Measurements from ENCODE around the gene REN. TPM values are rescaled to one million over a fixed set of nuclear protein-coding genes. Genes with fewer than 3 reads are reported as not detected.

Gene REN
- total RNA-seq, 1 donor from 2014 or later, result not detected

- H4K20me1 ChIP-seq (ENCODE audit: insufficient read depth, low read length), result no peaks in the 10 kb centered on the region
- H3K9ac ChIP-seq (ENCODE audit: low read length), result peak overlapping the region; percentile 63
- H3K4me2 ChIP-seq (ENCODE audit: low read length), result no peak overlapping the region
- H2AFZ ChIP-seq (ENCODE audit: low read depth, low read length), result peak overlapping the region; percentile 69
- H3K36me3 ChIP-seq (ENCODE audit: insufficient read depth, low read length), result no peaks in the 10 kb centered on the region
- peaks cover 3% of the 10 kb centered on the region for H3K27me3 ChIP-seq (ENCODE audit: insufficient read depth, low read length)
- no peaks in the 10 kb centered on the region for H3K79me2 ChIP-seq (ENCODE audit: insufficient read depth, low read length)
- DNase-seq (ENCODE audit: low read depth) (no peak), FAIRE-seq (no peak)
- H3K27ac Mint-ChIP-seq (ENCODE audit: unreplicated experiment), result peak overlapping the region; percentile 96
- H3K36me3 Mint-ChIP-seq (ENCODE audit: low read depth, unreplicated experiment), result peaks cover 2% of the 10 kb centered on the region
- no peak overlapping the region for H3K4me3 Mint-ChIP-seq (ENCODE audit: unreplicated experiment)
- no peak overlapping the region for H3K4me3 ChIP-seq (ENCODE audit: insufficient read depth, low read depth, low read length)
- H3K27me3 Mint-ChIP-seq (ENCODE audit: low read depth, unreplicated experiment), result peaks cover 15% of the 10 kb centered on the region
- H3K9me3 ChIP-seq (ENCODE audit: insufficient read depth, low read depth, low read length), result no peaks in the 10 kb centered on the region
- peaks cover 3% of the 10 kb centered on the region for H3K9me3 Mint-ChIP-seq (ENCODE audit: unreplicated experiment)
- peaks cover 37% of the 10 kb centered on the region for H3K4me1 Mint-ChIP-seq (ENCODE audit: low read depth, unreplicated experiment)
- TF ChIP-seq CTCF (IDR thresholded peaks at IDR 0.05; ENCODE audit: insufficient read depth, low read depth, low read length) (no peak), EZH2 (IDR thresholded peaks at IDR 0.05; ENCODE audit: insufficient read depth, low read length) (no peak)
- H3K4me1 ChIP-seq (ENCODE audit: insufficient read depth, low read length), result peaks cover 39% of the 10 kb centered on the region
- peak overlapping the region; percentile 51 for H3K27ac ChIP-seq (ENCODE audit: low read depth, low read length)
Measured at GRCh38 chr1:204197068-204197467, 30.9 kb upstream of the REN start.

GRCh38 chr1:204196068-204196795 is 30.1 kb upstream of the REN start, which contains the start of gene KISS1:
KISS1 (minus strand) TSS chr1:204196491; CDS start chr1:204192876, 3,615 bp downstream.
- DNase-seq (ENCODE audit: low read depth) (no peak), FAIRE-seq (no peak)
- peak within 1 kb of the TSS; percentile 96 for H3K27ac Mint-ChIP-seq (ENCODE audit: unreplicated experiment)
- H3K36me3 Mint-ChIP-seq (ENCODE audit: low read depth, unreplicated experiment), result peaks cover 2% of the 10 kb centered on the region
- Histone ChIP-seq H4K20me1 (ENCODE audit: insufficient read depth, low read length) (no peaks in the 10 kb centered on the region), H3K4me1 (ENCODE audit: insufficient read depth, low read length) (peaks cover 39% of the 10 kb centered on the region), H3K9ac (ENCODE audit: low read length) (peak within 1 kb of the TSS; percentile 63), H3K27me3 (ENCODE audit: insufficient read depth, low read length) (peaks cover 3% of the 10 kb centered on the region), H3K4me3 (ENCODE audit: insufficient read depth, low read depth, low read length) (peak within 1 kb of the TSS; percentile 25), H3K27ac (ENCODE audit: low read depth, low read length) (peak within 1 kb of the TSS; percentile 51), H3K9me3 (ENCODE audit: insufficient read depth, low read depth, low read length) (no peaks in the 10 kb centered on the region), H2AFZ (ENCODE audit: low read depth, low read length) (peak within 1 kb of the TSS; percentile 69), H3K36me3 (ENCODE audit: insufficient read depth, low read length) (no peaks in the 10 kb centered on the region), H3K4me2 (ENCODE audit: low read length) (peak within 1 kb of the TSS; percentile 77), H3K79me2 (ENCODE audit: insufficient read depth, low read length) (no peaks in the 10 kb centered on the region)
- H3K4me1 Mint-ChIP-seq (ENCODE audit: low read depth, unreplicated experiment), result peaks cover 37% of the 10 kb centered on the region
- H3K9me3 Mint-ChIP-seq (ENCODE audit: unreplicated experiment), result peaks cover 3% of the 10 kb centered on the region
- no peak within 1 kb of the TSS for H3K4me3 Mint-ChIP-seq (ENCODE audit: unreplicated experiment)
- TF ChIP-seq EZH2 (IDR thresholded peaks at IDR 0.05; ENCODE audit: insufficient read depth, low read length) (no peak), CTCF (IDR thresholded peaks at IDR 0.05; ENCODE audit: insufficient read depth, low read depth, low read length) (no peak)
- H3K27me3 Mint-ChIP-seq (ENCODE audit: low read depth, unreplicated experiment), result peaks cover 21% of the 10 kb centered on the region

GRCh38 chr1:204194771-204195170 is 28.6 kb upstream of the REN start:
- Mint-ChIP-seq H3K27ac (ENCODE audit: unreplicated experiment) (peak overlapping the region; percentile 34), H3K36me3 (ENCODE audit: low read depth, unreplicated experiment) (peaks cover 2% of the 10 kb centered on the region), H3K4me3 (ENCODE audit: unreplicated experiment) (peak overlapping the region; percentile 60), H3K4me1 (ENCODE audit: low read depth, unreplicated experiment) (peaks cover 37% of the 10 kb centered on the region), H3K9me3 (ENCODE audit: unreplicated experiment) (peaks cover 3% of the 10 kb centered on the region), H3K27me3 (ENCODE audit: low read depth, unreplicated experiment) (peaks cover 29% of the 10 kb centered on the region)
- no peak overlapping the region for H3K27ac ChIP-seq (ENCODE audit: low read depth, low read length)
- H3K9me3 ChIP-seq (ENCODE audit: insufficient read depth, low read depth, low read length), result no peaks in the 10 kb centered on the region
- no peaks in the 10 kb centered on the region for H3K36me3 ChIP-seq (ENCODE audit: insufficient read depth, low read length)
- H2AFZ ChIP-seq (ENCODE audit: low read depth, low read length), result no peak overlapping the region
- H3K4me3 ChIP-seq (ENCODE audit: insufficient read depth, low read depth, low read length), result no peak overlapping the region
- no peaks in the 10 kb centered on the region for H3K79me2 ChIP-seq (ENCODE audit: insufficient read depth, low read length)
- DNase-seq (ENCODE audit: low read depth) (no peak), FAIRE-seq (no peak)
- peaks cover 3% of the 10 kb centered on the region for H3K27me3 ChIP-seq (ENCODE audit: insufficient read depth, low read length)
- peaks cover 39% of the 10 kb centered on the region for H3K4me1 ChIP-seq (ENCODE audit: insufficient read depth, low read length)
- H3K4me2 ChIP-seq (ENCODE audit: low read length), result peak overlapping the region; percentile 77
- H4K20me1 ChIP-seq (ENCODE audit: insufficient read depth, low read length), result no peaks in the 10 kb centered on the region
- peak overlapping the region; percentile 63 for H3K9ac ChIP-seq (ENCODE audit: low read length)
- TF ChIP-seq CTCF (IDR thresholded peaks at IDR 0.05; ENCODE audit: insufficient read depth, low read depth, low read length) (no peak), EZH2 (IDR thresholded peaks at IDR 0.05; ENCODE audit: insufficient read depth, low read length) (no peak)
